Measurements from ENCODE around the gene PNPLA3. TPM values are rescaled to one million over a fixed set of nuclear protein-coding genes. Genes with fewer than 3 reads are reported as not detected.

The PNPLA3 gene
- total and polyA plus RNA-seq, 2 experiments from 2014 or later, result 17.1 to 17.3 TPM

- H3K79me2 ChIP-seq, result no peaks in the 10 kb centered on the region
- H3K4me1 ChIP-seq (ENCODE audit: insufficient read depth), result no peaks in the 10 kb centered on the region
- no peaks in the 10 kb centered on the region for H3K9me2 ChIP-seq (replicated peaks; ENCODE audit: insufficient read depth)
- H4K20me1 ChIP-seq (ENCODE audit: insufficient read depth, poor library complexity, severe bottlenecking), result no peaks in the 10 kb centered on the region
- H3K27me3 ChIP-seq, result peaks cover 10% of the 10 kb centered on the region
- H3K27ac ChIP-seq, result no peak overlapping the region
- DNase-seq (ENCODE audit: low spot score), result peak; percentile 72
- no peaks in the 10 kb centered on the region for H3K36me3 ChIP-seq (replicated peaks; ENCODE audit: insufficient read depth, low read depth)
- H2AFZ ChIP-seq, result no peak overlapping the region
- no peaks in the 10 kb centered on the region for H3K9me3 ChIP-seq (ENCODE audit: low read depth)
- TF ChIP-seq EZH2 (IDR thresholded peaks at IDR 0.05; ENCODE audit: borderline replicate concordance) (no peak), CTCF (IDR thresholded peaks at IDR 0.05; ENCODE audit: poor library complexity) (peak; percentile 69), EZH2phosphoT487 (IDR thresholded peaks at IDR 0.05; ENCODE audit: low read depth, severe bottlenecking, unreplicated experiment) (no peak)
- H3K4me3 ChIP-seq, result no peak overlapping the region
- H3K4me2 ChIP-seq, result no peak overlapping the region
- WGBS (ENCODE audit: low lambda C conversion rate, missing lambda C conversion rate), result 43% methylated on average over 15 of the region's 18 CpGs
Observed at GRCh38 chr22:43884600-43885318, 38.8 kb upstream of the PNPLA3 start.

GRCh38 chr22:43885319-43885671 is 38.3 kb upstream of the PNPLA3 start:
- no peak for TF ChIP-seq CTCF (IDR thresholded peaks at IDR 0.05; ENCODE audit: poor library complexity)
- TF ChIP-seq EZH2phosphoT487 (IDR thresholded peaks at IDR 0.05; ENCODE audit: low read depth, severe bottlenecking, unreplicated experiment), result no peak
- no peak for TF ChIP-seq EZH2 (IDR thresholded peaks at IDR 0.05; ENCODE audit: borderline replicate concordance)

GRCh38 chr22:43885786-43886185 is 37.8 kb upstream of the PNPLA3 start:
- 95% methylated on average over 6 of the region's 6 CpGs for WGBS (ENCODE audit: low lambda C conversion rate, missing lambda C conversion rate)
- peaks cover 20% of the 10 kb centered on the region for H3K27me3 ChIP-seq
- no peaks in the 10 kb centered on the region for H4K20me1 ChIP-seq (ENCODE audit: insufficient read depth, poor library complexity, severe bottlenecking)
- H3K36me3 ChIP-seq (replicated peaks; ENCODE audit: insufficient read depth, low read depth), result no peaks in the 10 kb centered on the region
- TF ChIP-seq CTCF (IDR thresholded peaks at IDR 0.05; ENCODE audit: poor library complexity) (no peak), EZH2phosphoT487 (IDR thresholded peaks at IDR 0.05; ENCODE audit: low read depth, severe bottlenecking, unreplicated experiment) (no peak), EZH2 (IDR thresholded peaks at IDR 0.05; ENCODE audit: borderline replicate concordance) (no peak)
- no peaks in the 10 kb centered on the region for H3K9me2 ChIP-seq (replicated peaks; ENCODE audit: insufficient read depth)
- no peaks in the 10 kb centered on the region for H3K4me1 ChIP-seq (ENCODE audit: insufficient read depth)
- no peak overlapping the region for H3K4me3 ChIP-seq
- no peak for DNase-seq (ENCODE audit: low spot score)
- H3K27ac ChIP-seq, result no peak overlapping the region
- H3K4me2 ChIP-seq, result no peak overlapping the region
- no peaks in the 10 kb centered on the region for H3K9me3 ChIP-seq (ENCODE audit: low read depth)
- no peaks in the 10 kb centered on the region for H3K79me2 ChIP-seq
- H2AFZ ChIP-seq, result no peak overlapping the region

More at GRCh38 chr22:43885319-43885671, 38.3 kb upstream of the PNPLA3 start:
- Histone ChIP-seq H4K20me1 (ENCODE audit: insufficient read depth, poor library complexity, severe bottlenecking) (no peaks in the 10 kb centered on the region), H3K9me2 (replicated peaks; ENCODE audit: insufficient read depth) (no peaks in the 10 kb centered on the region), H3K4me1 (ENCODE audit: insufficient read depth) (no peaks in the 10 kb centered on the region), H3K9me3 (ENCODE audit: low read depth) (no peaks in the 10 kb centered on the region), H3K4me3 (no peak overlapping the region), H2AFZ (no peak overlapping the region), H3K79me2 (no peaks in the 10 kb centered on the region), H3K27ac (no peak overlapping the region), H3K27me3 (peaks cover 15% of the 10 kb centered on the region), H3K4me2 (no peak overlapping the region), H3K36me3 (replicated peaks; ENCODE audit: insufficient read depth, low read depth) (no peaks in the 10 kb centered on the region)
- 96% methylated on average over 4 of the region's 7 CpGs for WGBS (ENCODE audit: low lambda C conversion rate, missing lambda C conversion rate)
- no peak for DNase-seq (ENCODE audit: low spot score)

Data from hepatocyte (in vitro differentiated cells).